ENCODE results near the gene LDLRAD4.

Gene LDLRAD4

GRCh38 chr18:13470516-13471197 lies 252.1 kb downstream of the LDLRAD4 start (continued):
- no peak for TF ChIP-seq ESRRG (CRISPR knock-in tag; IDR thresholded peaks at IDR 0.05)
- no peak for TF ChIP-seq RARB (CRISPR knock-in tag; IDR thresholded peaks at IDR 0.05)
- no peak for TF ChIP-seq POU6F1 (CRISPR knock-in tag; IDR thresholded peaks at IDR 0.05; ENCODE audit: borderline replicate concordance, low read depth)
- no peak for TF ChIP-seq ZC3H10 (CRISPR knock-in tag; IDR thresholded peaks at IDR 0.05)

GRCh38 chr18:13471198-13471845 lies 252.8 kb downstream of the LDLRAD4 start:
- no peak for TF ChIP-seq RARB (CRISPR knock-in tag; IDR thresholded peaks at IDR 0.05)
- TF ChIP-seq OSR1 (CRISPR knock-in tag; IDR thresholded peaks at IDR 0.05), result no peak
- TF ChIP-seq CREB5 (CRISPR knock-in tag; IDR thresholded peaks at IDR 0.05; ENCODE audit: low read depth), result no peak
- no peak for TF ChIP-seq ZNF8 (CRISPR knock-in tag; IDR thresholded peaks at IDR 0.05)
- no peak for TF ChIP-seq ARNTL (CRISPR knock-in tag; IDR thresholded peaks at IDR 0.05; ENCODE audit: borderline replicate concordance, low read depth)
- no peak for TF ChIP-seq ISL1 (CRISPR knock-in tag; IDR thresholded peaks at IDR 0.05)
- TF ChIP-seq TSHZ2 (CRISPR knock-in tag; IDR thresholded peaks at IDR 0.05), result no peak
- TF ChIP-seq SNAI2 (CRISPR knock-in tag; IDR thresholded peaks at IDR 0.05), result no peak
- no peak for TF ChIP-seq PPARA (CRISPR knock-in tag; IDR thresholded peaks at IDR 0.05; ENCODE audit: borderline replicate concordance)
- no peak for TF ChIP-seq ZC3H10 (CRISPR knock-in tag; IDR thresholded peaks at IDR 0.05)
- no peak for TF ChIP-seq PATZ1 (CRISPR knock-in tag; IDR thresholded peaks at IDR 0.05; ENCODE audit: borderline replicate concordance)
- TF ChIP-seq GLIS3 (CRISPR knock-in tag; IDR thresholded peaks at IDR 0.05), result no peak
- no peak for TF ChIP-seq CSRNP3 (CRISPR knock-in tag; IDR thresholded peaks at IDR 0.05)
- no peak for TF ChIP-seq ZNF70 (CRISPR knock-in tag; IDR thresholded peaks at IDR 0.05)
- no peak for TF ChIP-seq ZFP3 (CRISPR knock-in tag; IDR thresholded peaks at IDR 0.05)
- no peak for TF ChIP-seq POU6F1 (CRISPR knock-in tag; IDR thresholded peaks at IDR 0.05; ENCODE audit: borderline replicate concordance, low read depth)
- ATAC-seq, result no peak

Data from SK-N-SH treated with all-trans-retinoic acid at 6 μM for 48 hours (cell line).